HG03135 (cell line): ENCODE data around the gene TTC21B.

Experiments used
- ATAC-seq: cut with Tn5 transposase; IDR thresholded peaks from one replicate; pipeline ENCODE4 v1.9.1; 2021; ENCODE audit warnings: mild to moderate bottlenecking, moderate library complexity; ENCODE audit not compliant: unreplicated experiment

TTC21B gene

GRCh38 chr2:165840333-165840958, 113.1 kb downstream of the TTC21B start:
- no peak for ATAC-seq

- ATAC-seq: no peak
Measured at GRCh38 chr2:165839610-165840009, 114.0 kb downstream of the TTC21B start.

- no peak for ATAC-seq
Measured at GRCh38 chr2:165837122-165837521, 116.5 kb downstream of the TTC21B start.

GRCh38 chr2:165835363-165835762, 118.2 kb downstream of the TTC21B start:
- no peak for ATAC-seq

GRCh38 chr2:165833156-165833555, 120.4 kb downstream of the TTC21B start:
- no peak for ATAC-seq

- no peak for ATAC-seq
Measured at GRCh38 chr2:165827921-165828276, 125.7 kb downstream of the TTC21B start.

- ATAC-seq: peak; percentile 80
Measured at GRCh38 chr2:165827016-165827920, 126.3 kb downstream of the TTC21B start.

- ATAC-seq: no peak
Measured at GRCh38 chr2:165825041-165825440, 128.5 kb downstream of the TTC21B start.
